Upper lobe of left lung (tissue), 4 donors: Measurements from ENCODE around the gene CD274.

ENCODE experiments used
- EP300 ChIP-seq, 4 donors: sonication (generic); formaldehyde crosslinking; IDR thresholded peaks; one replicate each; pipeline ENCODE4 v1.5.1; 2017; ENCODE audit warnings: antibody characterized with exemption in 4 of 4, control low read depth in 2 of 4
- POLR2A ChIP-seq, 4 donors: fragments of 450-650 bp; IDR thresholded peaks; one replicate each; pipeline ENCODE4 v1.5.1; 2016 to 2017; ENCODE audit warnings: antibody characterized with exemption in 4 of 4, mild to moderate bottlenecking in 2 of 4
- TF ChIP-seq, protein P1 (sequence below), 6 experiments: fragments of 450-650 bp in 4 of 6; fragments of 200-600 bp in 2 of 6; sonication (generic) in 2 of 6; IDR thresholded peaks; one replicate each; pipeline ENCODE4 v1.5.1; 2016 to 2019; ENCODE audit warnings: antibody characterized with exemption in 6 of 6

DNA sequence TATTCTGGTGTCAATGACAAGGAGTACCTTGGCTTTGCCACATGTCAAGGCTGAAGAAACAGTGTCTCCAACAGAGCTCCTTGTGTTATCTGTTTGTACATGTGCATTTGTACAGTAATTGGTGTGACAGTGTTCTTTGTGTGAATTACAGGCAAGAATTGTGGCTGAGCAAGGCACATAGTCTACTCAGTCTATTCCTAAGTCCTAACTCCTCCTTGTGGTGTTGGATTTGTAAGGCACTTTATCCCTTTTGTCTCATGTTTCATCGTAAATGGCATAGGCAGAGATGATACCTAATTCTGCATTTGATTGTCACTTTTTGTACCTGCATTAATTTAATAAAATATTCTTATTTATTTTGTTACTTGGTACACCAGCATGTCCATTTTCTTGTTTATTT, 19.8 kb downstream of the CD274 start:
- TF ChIP-seq POLR2A (IDR thresholded peaks at IDR 0.05) (no peak), EP300 (IDR thresholded peaks at IDR 0.05) (no peak)
- TF ChIP-seq, protein P1, sequence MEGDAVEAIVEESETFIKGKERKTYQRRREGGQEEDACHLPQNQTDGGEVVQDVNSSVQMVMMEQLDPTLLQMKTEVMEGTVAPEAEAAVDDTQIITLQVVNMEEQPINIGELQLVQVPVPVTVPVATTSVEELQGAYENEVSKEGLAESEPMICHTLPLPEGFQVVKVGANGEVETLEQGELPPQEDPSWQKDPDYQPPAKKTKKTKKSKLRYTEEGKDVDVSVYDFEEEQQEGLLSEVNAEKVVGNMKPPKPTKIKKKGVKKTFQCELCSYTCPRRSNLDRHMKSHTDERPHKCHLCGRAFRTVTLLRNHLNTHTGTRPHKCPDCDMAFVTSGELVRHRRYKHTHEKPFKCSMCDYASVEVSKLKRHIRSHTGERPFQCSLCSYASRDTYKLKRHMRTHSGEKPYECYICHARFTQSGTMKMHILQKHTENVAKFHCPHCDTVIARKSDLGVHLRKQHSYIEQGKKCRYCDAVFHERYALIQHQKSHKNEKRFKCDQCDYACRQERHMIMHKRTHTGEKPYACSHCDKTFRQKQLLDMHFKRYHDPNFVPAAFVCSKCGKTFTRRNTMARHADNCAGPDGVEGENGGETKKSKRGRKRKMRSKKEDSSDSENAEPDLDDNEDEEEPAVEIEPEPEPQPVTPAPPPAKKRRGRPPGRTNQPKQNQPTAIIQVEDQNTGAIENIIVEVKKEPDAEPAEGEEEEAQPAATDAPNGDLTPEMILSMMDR (IDR thresholded peaks at IDR 0.05), result no peak
